Measurements from ENCODE around the gene SFSWAP. TPM values are rescaled to one million over a fixed set of nuclear protein-coding genes. Genes with fewer than 3 reads are reported as not detected.
A peak's percentile ranks its signal among the peaks of the same experiment; 100 is the strongest.
"Not testable (repeated sequence)": the region's sequence is repeated elsewhere in the genome, so short reads cannot be mapped to it uniquely, and the experiment has no call there.

The SFSWAP gene
- total RNA-seq, 1 donor from 2014 or later = 18.2 TPM

- Histone ChIP-seq H3K4me3 (ENCODE audit: low read depth, low read length) (peak overlapping the region; percentile 5), H3K36me3 (ENCODE audit: control insufficient read depth, insufficient read depth, low read length) (peaks cover 13% of the 10 kb centered on the region), H3K27me3 (ENCODE audit: control insufficient read depth, insufficient read depth, low read length) (no peaks in the 10 kb centered on the region)
- TF ChIP-seq CTCF (IDR thresholded peaks at IDR 0.05; ENCODE audit: insufficient read depth, low read length, severe bottlenecking) = no peak
- peak; percentile 93 for DNase-seq (ENCODE audit: low read depth)
- FAIRE-seq = no peak
These were observed 64.7 kb downstream of the SFSWAP start for GRCh38 chr12:131775392-131776236.

- FAIRE-seq (no peak), DNase-seq (ENCODE audit: low read depth) (peak; percentile 76)
- peaks cover 11% of the 10 kb centered on the region for H3K36me3 ChIP-seq (ENCODE audit: control insufficient read depth, insufficient read depth, low read length)
These were observed 65.5 kb downstream of the SFSWAP start for GRCh38 chr12:131776237-131776889.

GRCh38 chr12:131777269-131777668 lies 66.4 kb downstream of the SFSWAP start:
- FAIRE-seq; H3K4me3 ChIP-seq (ENCODE audit: low read depth, low read length); H3K36me3 ChIP-seq (ENCODE audit: control insufficient read depth, insufficient read depth, low read length); DNase-seq (ENCODE audit: low read depth); H3K27me3 ChIP-seq (ENCODE audit: control insufficient read depth, insufficient read depth, low read length): not testable (repeated sequence)

More at GRCh38 chr12:131776237-131776889, 65.5 kb downstream of the SFSWAP start:
- TF ChIP-seq CTCF (IDR thresholded peaks at IDR 0.05; ENCODE audit: insufficient read depth, low read length, severe bottlenecking) = no peak
- no peaks in the 10 kb centered on the region for H3K27me3 ChIP-seq (ENCODE audit: control insufficient read depth, insufficient read depth, low read length)
- H3K4me3 ChIP-seq (ENCODE audit: low read depth, low read length) = no peak overlapping the region

GRCh38 chr12:131779027-131779426 lies 68.1 kb downstream of the SFSWAP start:
- no peak for FAIRE-seq
- H3K4me3 ChIP-seq (ENCODE audit: low read depth, low read length) = no peak overlapping the region
- no peak for DNase-seq (ENCODE audit: low read depth)
- no peak for TF ChIP-seq CTCF (IDR thresholded peaks at IDR 0.05; ENCODE audit: insufficient read depth, low read length, severe bottlenecking)
- H3K36me3 ChIP-seq (ENCODE audit: control insufficient read depth, insufficient read depth, low read length) = peaks cover 9% of the 10 kb centered on the region
- H3K27me3 ChIP-seq (ENCODE audit: control insufficient read depth, insufficient read depth, low read length) = no peaks in the 10 kb centered on the region

- FAIRE-seq = no peak
These were observed 71.2 kb downstream of the SFSWAP start for GRCh38 chr12:131782061-131782460.

More at GRCh38 chr12:131782061-131782460, 71.2 kb downstream of the SFSWAP start:
- no peak for TF ChIP-seq CTCF (IDR thresholded peaks at IDR 0.05; ENCODE audit: insufficient read depth, low read length, severe bottlenecking)
- DNase-seq (ENCODE audit: low read depth) = no peak
- H3K4me3 ChIP-seq (ENCODE audit: low read depth, low read length) = no peak overlapping the region
- peaks cover 12% of the 10 kb centered on the region for H3K36me3 ChIP-seq (ENCODE audit: control insufficient read depth, insufficient read depth, low read length)
- H3K27me3 ChIP-seq (ENCODE audit: control insufficient read depth, insufficient read depth, low read length) = no peaks in the 10 kb centered on the region
